SH-SY5Y (cell line): ENCODE data around the gene XYLT1.

Experiments used
- GATA2 ChIP-seq: IDR thresholded peaks from 2 replicates; pipeline ENCODE4 v1.6.1; 2011; ENCODE audit warnings: mild to moderate bottlenecking, low read depth, low read length
- GATA3 ChIP-seq: IDR thresholded peaks from 2 replicates; pipeline ENCODE4 v1.6.1; 2011; ENCODE audit warnings: low read depth, mild to moderate bottlenecking, low read length, moderate library complexity

DNA sequence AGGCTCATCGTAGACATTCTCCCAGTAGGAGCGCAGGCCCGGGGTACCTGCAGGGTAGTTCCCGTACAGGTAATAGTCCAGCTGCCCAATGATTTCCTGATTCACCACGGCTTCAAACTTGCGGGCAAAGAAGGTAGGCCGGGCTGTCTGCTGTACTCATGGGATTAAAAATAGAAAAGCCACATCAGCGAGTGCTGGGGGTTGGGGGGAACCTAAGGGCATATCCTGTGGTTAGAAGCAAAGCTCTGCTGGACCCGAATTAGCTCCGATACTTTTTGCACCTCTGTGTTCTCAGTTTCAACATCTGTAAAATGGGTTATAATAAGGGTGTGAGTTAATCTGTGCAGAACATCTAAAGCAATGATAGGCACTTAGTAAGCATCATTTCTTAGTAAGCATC lies 336.2 kb downstream of the XYLT1 start:
- TF ChIP-seq GATA2, result no peak
- no peak for TF ChIP-seq GATA3
